Tibial nerve (tissue), 4 donors: ENCODE measurements around the gene SLC9A2.

Source experiments
- EP300 ChIP-seq, 2 donors: sonication (generic); formaldehyde crosslinking; IDR thresholded peaks; one replicate each; pipeline ENCODE4 v1.6.1; 2017; ENCODE audit warnings: antibody characterized with exemption in 2 of 2, mild to moderate bottlenecking in 1 of 2
- POLR2A ChIP-seq, 2 donors: fragments of 450-650 bp; IDR thresholded peaks; one replicate each; pipeline ENCODE4 v1.6.1; 2017; ENCODE audit warnings: antibody characterized with exemption in 2 of 2, mild to moderate bottlenecking in 2 of 2, moderate library complexity in 2 of 2
- TF ChIP-seq, protein P1 (sequence below), 5 experiments: fragments of 200-600 bp in 3 of 5; fragments of 450-650 bp in 2 of 5; sonication (generic) in 3 of 5; IDR thresholded peaks; one replicate each; pipeline ENCODE4 v1.5.1; 2016 to 2019; ENCODE audit warnings: antibody characterized with exemption in 5 of 5, mild to moderate bottlenecking in 3 of 5, moderate library complexity in 2 of 5

DNA sequence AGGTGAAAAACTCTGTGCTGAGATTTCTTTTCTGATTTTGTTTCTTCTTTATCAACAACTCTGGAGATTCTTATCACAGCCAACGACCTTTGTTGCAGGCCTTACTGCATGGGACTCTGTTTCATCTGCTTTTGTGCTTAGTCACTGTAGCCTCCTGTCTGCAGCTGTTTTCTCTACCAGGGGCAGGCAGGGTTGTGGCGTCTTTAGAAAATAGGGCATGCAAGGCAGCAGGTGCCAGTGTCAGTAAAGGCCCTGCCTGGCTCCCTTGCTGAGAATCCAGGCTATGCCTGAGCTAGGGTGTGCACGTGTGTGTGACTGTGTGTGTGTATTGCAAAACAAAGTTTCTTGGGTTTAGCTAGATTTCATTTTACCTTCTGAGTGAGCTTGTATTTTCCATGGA lies 14.6 kb upstream of the SLC9A2 start:
- no peak for TF ChIP-seq POLR2A (IDR thresholded peaks at IDR 0.05)
- TF ChIP-seq EP300 (IDR thresholded peaks at IDR 0.05) = no peak
- TF ChIP-seq, protein P1, sequence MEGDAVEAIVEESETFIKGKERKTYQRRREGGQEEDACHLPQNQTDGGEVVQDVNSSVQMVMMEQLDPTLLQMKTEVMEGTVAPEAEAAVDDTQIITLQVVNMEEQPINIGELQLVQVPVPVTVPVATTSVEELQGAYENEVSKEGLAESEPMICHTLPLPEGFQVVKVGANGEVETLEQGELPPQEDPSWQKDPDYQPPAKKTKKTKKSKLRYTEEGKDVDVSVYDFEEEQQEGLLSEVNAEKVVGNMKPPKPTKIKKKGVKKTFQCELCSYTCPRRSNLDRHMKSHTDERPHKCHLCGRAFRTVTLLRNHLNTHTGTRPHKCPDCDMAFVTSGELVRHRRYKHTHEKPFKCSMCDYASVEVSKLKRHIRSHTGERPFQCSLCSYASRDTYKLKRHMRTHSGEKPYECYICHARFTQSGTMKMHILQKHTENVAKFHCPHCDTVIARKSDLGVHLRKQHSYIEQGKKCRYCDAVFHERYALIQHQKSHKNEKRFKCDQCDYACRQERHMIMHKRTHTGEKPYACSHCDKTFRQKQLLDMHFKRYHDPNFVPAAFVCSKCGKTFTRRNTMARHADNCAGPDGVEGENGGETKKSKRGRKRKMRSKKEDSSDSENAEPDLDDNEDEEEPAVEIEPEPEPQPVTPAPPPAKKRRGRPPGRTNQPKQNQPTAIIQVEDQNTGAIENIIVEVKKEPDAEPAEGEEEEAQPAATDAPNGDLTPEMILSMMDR (IDR thresholded peaks at IDR 0.05) = no peak
